K562 (cell line): ENCODE results near the gene AMDHD2. TPM values are rescaled to one million over a fixed set of nuclear protein-coding genes. Genes with fewer than 3 reads are reported as not detected.

ENCODE experiments used
- CTCFL ChIP-seq: IDR thresholded peaks from 2 replicates; pipeline ENCODE4 v1.6.1; 2011; ENCODE audit warnings: borderline replicate concordance, low read depth, mild to moderate bottlenecking, moderate library complexity, low read length; ENCODE audit not compliant: insufficient read depth, poor library complexity, severe bottlenecking
- ELF1 ChIP-seq: fragments of 200-800 bp; sonication (Bioruptor generic); IDR thresholded peaks from 2 replicates; pipeline ENCODE4 v1.6.1; 2016; ENCODE audit warnings: missing genetic modification characterization, missing compliant biosample characterization
- HMG20A ChIP-seq: fragments of 450-650 bp; formaldehyde crosslinking; conservative IDR thresholded peaks from 2 replicates; pipeline ENCODE4 v1.4.0; 2020; ENCODE audit warnings: mild to moderate bottlenecking, mixed read lengths
- MNT ChIP-seq, 2 experiments: fragments of 450-650 bp; conservative IDR thresholded peaks; 2 replicates each; pipeline ENCODE4 v1.6.1; 2017; ENCODE audit warnings: mild to moderate bottlenecking in 2 of 2, moderate library complexity in 2 of 2
- MYBL2 ChIP-seq, 2 experiments: fragments of 450-650 bp in 1 of 2; sonication (generic) in 1 of 2; formaldehyde crosslinking in 1 of 2; IDR thresholded peaks; 2 replicates each; pipeline versions ENCODE4 v1.6.1 to v1.8.1; 2017 to 2022; ENCODE audit warnings: borderline replicate concordance in 1 of 2, inconsistent platforms in 1 of 2, low read depth in 1 of 2, mild to moderate bottlenecking in 1 of 2, missing genetic modification reagents in 1 of 2, moderate library complexity in 1 of 2
- NFE2 ChIP-seq: IDR thresholded peaks from 2 replicates; pipeline ENCODE4 v1.6.1; 2014; ENCODE audit warnings: antibody characterized with exemption, low read depth
- SIN3A ChIP-seq, 2 experiments: fragments of 150-350 bp in 1 of 2; IDR thresholded peaks; 2 replicates each; pipeline ENCODE4 v1.6.1; 2011 to 2016; ENCODE audit warnings: borderline replicate concordance in 2 of 2, low read depth in 2 of 2, low read length in 2 of 2, mild to moderate bottlenecking in 2 of 2, moderate library complexity in 2 of 2; ENCODE audit not compliant: control insufficient read depth in 1 of 2
- TEAD1 ChIP-seq, 2 experiments: fragments of 450-650 bp in 1 of 2; sonication (generic) in 1 of 2; formaldehyde crosslinking; IDR thresholded peaks; 2 replicates each; pipeline versions ENCODE4 v1.4.0 to v1.8.0; 2020 to 2022; ENCODE audit warnings: mild to moderate bottlenecking in 2 of 2, missing genetic modification reagents in 1 of 2
- USF1 ChIP-seq: sonication (generic); formaldehyde crosslinking; IDR thresholded peaks from 2 replicates; pipeline ENCODE4 v1.9.0; 2022; ENCODE audit warnings: mild to moderate bottlenecking, missing genetic modification reagents
- VEZF1 ChIP-seq: fragments of 200-800 bp; sonication (Bioruptor generic); IDR thresholded peaks from 2 replicates; pipeline ENCODE4 v1.6.1; 2017; ENCODE audit warnings: missing genetic modification characterization, missing compliant biosample characterization
- YBX1 ChIP-seq: fragments of 450-650 bp; IDR thresholded peaks from 2 replicates; pipeline ENCODE4 v1.7.1; 2016; ENCODE audit warnings: mild to moderate bottlenecking
- ZNF134 ChIP-seq: fragments of 250-450 bp; sonication (Bioruptor Pico); conservative IDR thresholded peaks from 2 replicates; pipeline ENCODE4 v1.4.0; 2020
- ZNF263 ChIP-seq: sonication (generic); formaldehyde crosslinking; IDR thresholded peaks from 2 replicates; pipeline ENCODE4 v1.8.0; 2022; ENCODE audit warnings: mild to moderate bottlenecking, missing genetic modification reagents, borderline replicate concordance
- ZNF354B ChIP-seq: fragments of 250-450 bp; sonication (Bioruptor Pico); IDR thresholded peaks from 2 replicates; pipeline ENCODE4 v1.4.0; 2020
- ZSCAN32 ChIP-seq: fragments of 450-650 bp; formaldehyde crosslinking; IDR thresholded peaks from 2 replicates; pipeline ENCODE4 v1.4.0; 2020; ENCODE audit warnings: mild to moderate bottlenecking, moderate library complexity
- polyA plus RNA-seq, 8 experiments: library from polyadenylated mRNA; depleted of rRNA in 4 of 8; stranded (reverse) in 5 of 8; unstranded in 3 of 8; fragments of >200 nt; fragmentation: Nextera tagmentation in 2 of 8; fragmentation: Illumina TruSeq in 1 of 8; extraction: Ambion mirVana in 2 of 8; extraction: Trizol in 1 of 8; gene quantifications; 2 replicates each; pipeline versions ENCODE4 v1.2.1 to v1.2.3, GENCODE V29; 2011 to 2014; ENCODE audit warnings: inconsistent platforms in 1 of 8, missing spikeins in 1 of 8
- total RNA-seq, 7 experiments: library from RNA; depleted of rRNA in 6 of 7; stranded (reverse); fragments of >200 nt in 6 of 7; fragmentation: Illumina TruSeq in 2 of 7; extraction: Trizol in 2 of 7; gene quantifications; 2 replicates each; pipeline versions ENCODE4 v1.2.1 to v1.2.3, GENCODE V29; 2011 to 2021; ENCODE audit warnings: low replicate concordance in 1 of 7
- TF ChIP-seq, protein P1 (sequence below): sonication (generic); formaldehyde crosslinking; IDR thresholded peaks from 2 replicates; pipeline ENCODE4 v1.8.1; 2023; ENCODE audit warnings: mild to moderate bottlenecking, missing genetic modification reagents

The AMDHD2 gene
- total and polyA plus RNA-seq, 9 of the 15 experiments (the other 6 are each of a cell fraction or from before 2014, with no cell fraction given), result 0.38 to 56.9 (median 18.3) TPM; not detected in 1

DNA sequence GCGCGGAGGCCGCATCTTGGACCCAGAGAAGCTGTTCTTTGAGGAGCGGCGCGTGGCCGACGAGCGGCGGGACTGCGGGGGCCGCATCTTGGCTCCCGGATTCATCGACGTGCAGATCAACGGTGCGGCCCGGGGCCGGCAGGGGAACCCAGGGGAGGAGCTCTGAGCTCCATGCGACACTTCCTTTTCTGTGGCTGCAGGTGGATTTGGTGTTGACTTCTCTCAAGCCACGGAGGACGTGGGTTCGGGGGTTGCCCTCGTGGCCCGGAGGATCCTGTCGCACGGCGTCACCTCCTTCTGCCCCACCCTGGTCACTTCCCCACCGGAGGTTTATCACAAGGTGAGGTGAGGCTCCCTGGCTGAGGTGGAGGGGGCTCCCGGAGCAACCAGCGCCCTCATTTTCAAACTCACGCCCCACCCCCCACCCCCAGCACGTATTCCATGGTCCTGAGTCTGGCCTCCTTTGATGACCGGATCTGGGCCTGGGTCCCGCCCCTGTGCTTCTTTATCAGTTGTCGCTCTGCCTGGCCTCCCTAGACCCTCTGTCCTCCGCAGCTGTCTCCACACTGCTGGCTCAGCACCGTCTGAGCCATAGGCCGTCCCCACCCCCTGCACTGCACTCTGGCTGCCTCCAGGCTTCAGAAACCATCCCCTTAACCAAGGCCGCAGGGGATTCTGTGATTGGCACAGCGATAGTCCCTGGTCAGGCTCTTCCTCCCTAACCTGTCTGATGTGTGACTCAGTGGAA, 787 bp downstream of the AMDHD2 start (continued):
- TF ChIP-seq ZNF263 (CRISPR knock-in tag) (no peak), USF1 (CRISPR knock-in tag) (peak; percentile 56), ZNF134 (CRISPR knock-in tag) (no peak), SIN3A (IDR thresholded peaks at IDR 0.05; ENCODE audit: borderline replicate concordance in 2 of 2, control insufficient read depth in 1 of 2, low read depth in 2 of 2, low read length in 2 of 2) (peak in 1 of 2 experiments; percentile 74; a peak in 1 of 4 replicates), CTCFL (peak; percentile 74), VEZF1 (no peak), ZNF354B (CRISPR knock-in tag) (no peak), MYBL2 (IDR thresholded peaks at IDR 0.05; ENCODE audit: low read depth) (no peak), MYBL2 (CRISPR knock-in tag; IDR thresholded peaks at IDR 0.05; ENCODE audit: borderline replicate concordance) (no peak), YBX1 (no peak), HMG20A (CRISPR knock-in tag) (no peak), TEAD1 (CRISPR knock-in tag; IDR thresholded peaks at IDR 0.05) (no peak), ELF1 (tag) (no peak), MNT (conservative IDR thresholded peaks at IDR 0.05) (peak in 1 of 2 experiments; percentile 65; a peak in 3 of 4 replicates), NFE2 (no peak), ZSCAN32 (no peak)
- TF ChIP-seq, protein P1, sequence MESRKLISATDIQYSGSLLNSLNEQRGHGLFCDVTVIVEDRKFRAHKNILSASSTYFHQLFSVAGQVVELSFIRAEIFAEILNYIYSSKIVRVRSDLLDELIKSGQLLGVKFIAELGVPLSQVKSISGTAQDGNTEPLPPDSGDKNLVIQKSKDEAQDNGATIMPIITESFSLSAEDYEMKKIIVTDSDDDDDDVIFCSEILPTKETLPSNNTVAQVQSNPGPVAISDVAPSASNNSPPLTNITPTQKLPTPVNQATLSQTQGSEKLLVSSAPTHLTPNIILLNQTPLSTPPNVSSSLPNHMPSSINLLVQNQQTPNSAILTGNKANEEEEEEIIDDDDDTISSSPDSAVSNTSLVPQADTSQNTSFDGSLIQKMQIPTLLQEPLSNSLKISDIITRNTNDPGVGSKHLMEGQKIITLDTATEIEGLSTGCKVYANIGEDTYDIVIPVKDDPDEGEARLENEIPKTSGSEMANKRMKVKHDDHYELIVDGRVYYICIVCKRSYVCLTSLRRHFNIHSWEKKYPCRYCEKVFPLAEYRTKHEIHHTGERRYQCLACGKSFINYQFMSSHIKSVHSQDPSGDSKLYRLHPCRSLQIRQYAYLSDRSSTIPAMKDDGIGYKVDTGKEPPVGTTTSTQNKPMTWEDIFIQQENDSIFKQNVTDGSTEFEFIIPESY (CRISPR knock-in tag), result no peak
